Astrocyte (in vitro differentiated cells and primary cell): ENCODE measurements around the gene JAGN1. TPM values are rescaled to one million over a fixed set of nuclear protein-coding genes. Genes with fewer than 3 reads are reported as not detected.

Source experiments
- DNase-seq: peaks from one replicate; pipeline ENCODE4 v3.0.0-alpha.2; 2010; ENCODE audit warnings: low read depth
- FAIRE-seq: peaks from 2 replicates; lab custom pipeline; 2011; peaks lifted over from hg19 to GRCh38; lab: Jason Lieb, UNC
- H2AFZ ChIP-seq: 2 replicates; pipeline ENCODE4 v1.6.0; 2012; ENCODE audit warnings: low read depth, low read length, inconsistent platforms
- H3K27ac ChIP-seq: 2 replicates; pipeline ENCODE4 v1.5.1; 2011; ENCODE audit warnings: low read depth, low read length, inconsistent platforms
- H3K27me3 ChIP-seq: 2 replicates; pipeline ENCODE4 v1.6.0; 2011; ENCODE audit warnings: low read length, inconsistent platforms; ENCODE audit not compliant: insufficient read depth
- H3K36me3 ChIP-seq: 2 replicates; pipeline ENCODE4 v1.5.1; 2011; ENCODE audit warnings: low read length, inconsistent platforms; ENCODE audit not compliant: insufficient read depth
- H3K4me1 ChIP-seq: 2 replicates; pipeline ENCODE4 v1.5.1; 2011; ENCODE audit warnings: low read length, inconsistent platforms; ENCODE audit not compliant: insufficient read depth
- H3K4me2 ChIP-seq: 2 replicates; pipeline ENCODE4 v1.6.0; 2012; ENCODE audit warnings: low read length, inconsistent platforms
- H3K4me3 ChIP-seq: 2 replicates; pipeline ENCODE4 v1.5.1; 2011; ENCODE audit warnings: low read depth, mild to moderate bottlenecking, low read length, inconsistent platforms; ENCODE audit not compliant: insufficient read depth
- H3K79me2 ChIP-seq: 2 replicates; pipeline ENCODE4 v1.6.0; 2012; ENCODE audit warnings: mild to moderate bottlenecking, low read length, inconsistent platforms; ENCODE audit not compliant: insufficient read depth
- H3K9ac ChIP-seq: 2 replicates; pipeline ENCODE4 v1.6.0; 2012; ENCODE audit warnings: mild to moderate bottlenecking, low read length, inconsistent platforms
- H3K9me3 ChIP-seq: 2 replicates; pipeline ENCODE4 v1.5.1; 2012; ENCODE audit warnings: low read depth, mild to moderate bottlenecking, low read length, inconsistent platforms; ENCODE audit not compliant: insufficient read depth
- H4K20me1 ChIP-seq: 2 replicates; pipeline ENCODE4 v1.6.0; 2012; ENCODE audit warnings: low read length, inconsistent platforms; ENCODE audit not compliant: insufficient read depth
- H3K27ac Mint-ChIP-seq: one replicate; pipeline ENCODE4 v1.8.0; 2021; ENCODE audit warnings: mild to moderate bottlenecking, mixed read lengths; ENCODE audit not compliant: unreplicated experiment
- H3K27me3 Mint-ChIP-seq: one replicate; pipeline ENCODE4 v1.8.0; 2021; ENCODE audit warnings: low read depth, mixed read lengths; ENCODE audit not compliant: unreplicated experiment
- H3K36me3 Mint-ChIP-seq: one replicate; pipeline ENCODE4 v1.8.0; 2021; ENCODE audit warnings: low read depth, mixed read lengths; ENCODE audit not compliant: unreplicated experiment
- H3K4me1 Mint-ChIP-seq: one replicate; pipeline ENCODE4 v1.8.0; 2021; ENCODE audit warnings: low read depth, mixed read lengths; ENCODE audit not compliant: unreplicated experiment
- H3K4me3 Mint-ChIP-seq: one replicate; pipeline ENCODE4 v1.8.0; 2021; ENCODE audit warnings: mild to moderate bottlenecking, moderate library complexity, mixed read lengths; ENCODE audit not compliant: unreplicated experiment
- H3K9me3 Mint-ChIP-seq: one replicate; pipeline ENCODE4 v1.8.0; 2021; ENCODE audit warnings: mild to moderate bottlenecking, mixed read lengths; ENCODE audit not compliant: unreplicated experiment
- EZH2 ChIP-seq: IDR thresholded peaks from 2 replicates; pipeline ENCODE4 v1.6.1; 2012; ENCODE audit warnings: mild to moderate bottlenecking, low read length, inconsistent platforms; ENCODE audit not compliant: insufficient read depth
- total RNA-seq: library from RNA; stranded (reverse); gene quantifications from 2 replicates; pipeline ENCODE4 v1.2.1, GENCODE V29; 2021
- TF ChIP-seq, protein P1 (sequence below): IDR thresholded peaks from 2 replicates; pipeline ENCODE4 v1.5.1; 2011; ENCODE audit warnings: low read depth, mild to moderate bottlenecking, inconsistent platforms, low read length, moderate library complexity; ENCODE audit not compliant: insufficient read depth

JAGN1 gene
- total RNA-seq, 1 donor from 2014 or later, result 31.7 TPM

DNA sequence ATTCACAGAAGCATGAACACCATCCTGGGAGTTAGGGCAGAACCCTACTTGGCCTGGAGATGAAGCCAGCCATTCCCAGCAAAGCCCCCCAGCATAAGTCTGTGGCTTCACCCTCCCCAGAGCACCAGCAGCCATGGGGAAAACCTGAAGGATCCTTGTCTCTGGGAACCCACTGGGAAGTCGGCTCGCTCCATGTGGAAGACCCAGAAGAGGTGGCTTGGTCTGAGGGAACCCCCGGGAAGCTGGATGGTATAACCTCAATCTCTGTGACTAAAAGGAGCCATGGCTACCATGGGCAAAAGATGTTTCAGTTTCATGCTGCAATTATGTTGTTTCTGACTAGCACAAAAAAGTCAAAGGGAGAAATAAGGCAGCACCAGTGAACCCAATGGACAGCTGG lies 34.8 kb upstream of the JAGN1 start:
- H3K4me1 ChIP-seq, result no peaks in the 10 kb centered on the region
- H3K4me3 ChIP-seq, result no peak overlapping the region
- H3K4me2 ChIP-seq, result no peak overlapping the region
- no peak overlapping the region for H3K4me3 Mint-ChIP-seq
- no peaks in the 10 kb centered on the region for H3K79me2 ChIP-seq
- no peaks in the 10 kb centered on the region for H3K4me1 Mint-ChIP-seq
- no peak for DNase-seq
- H3K27me3 ChIP-seq, result peaks cover 17% of the 10 kb centered on the region
- no peak overlapping the region for H3K9ac ChIP-seq
- no peak overlapping the region for H3K27ac ChIP-seq
- H2AFZ ChIP-seq, result no peak overlapping the region
- no peaks in the 10 kb centered on the region for H3K9me3 Mint-ChIP-seq
- TF ChIP-seq EZH2, result no peak
- TF ChIP-seq, protein P1, sequence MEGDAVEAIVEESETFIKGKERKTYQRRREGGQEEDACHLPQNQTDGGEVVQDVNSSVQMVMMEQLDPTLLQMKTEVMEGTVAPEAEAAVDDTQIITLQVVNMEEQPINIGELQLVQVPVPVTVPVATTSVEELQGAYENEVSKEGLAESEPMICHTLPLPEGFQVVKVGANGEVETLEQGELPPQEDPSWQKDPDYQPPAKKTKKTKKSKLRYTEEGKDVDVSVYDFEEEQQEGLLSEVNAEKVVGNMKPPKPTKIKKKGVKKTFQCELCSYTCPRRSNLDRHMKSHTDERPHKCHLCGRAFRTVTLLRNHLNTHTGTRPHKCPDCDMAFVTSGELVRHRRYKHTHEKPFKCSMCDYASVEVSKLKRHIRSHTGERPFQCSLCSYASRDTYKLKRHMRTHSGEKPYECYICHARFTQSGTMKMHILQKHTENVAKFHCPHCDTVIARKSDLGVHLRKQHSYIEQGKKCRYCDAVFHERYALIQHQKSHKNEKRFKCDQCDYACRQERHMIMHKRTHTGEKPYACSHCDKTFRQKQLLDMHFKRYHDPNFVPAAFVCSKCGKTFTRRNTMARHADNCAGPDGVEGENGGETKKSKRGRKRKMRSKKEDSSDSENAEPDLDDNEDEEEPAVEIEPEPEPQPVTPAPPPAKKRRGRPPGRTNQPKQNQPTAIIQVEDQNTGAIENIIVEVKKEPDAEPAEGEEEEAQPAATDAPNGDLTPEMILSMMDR, result no peak
- peaks cover 11% of the 10 kb centered on the region for H3K27me3 Mint-ChIP-seq
- H3K36me3 ChIP-seq, result no peaks in the 10 kb centered on the region
- no peak for FAIRE-seq
- no peak overlapping the region for H3K27ac Mint-ChIP-seq
- no peaks in the 10 kb centered on the region for H4K20me1 ChIP-seq
- H3K36me3 Mint-ChIP-seq, result no peaks in the 10 kb centered on the region
- no peaks in the 10 kb centered on the region for H3K9me3 ChIP-seq

DNA sequence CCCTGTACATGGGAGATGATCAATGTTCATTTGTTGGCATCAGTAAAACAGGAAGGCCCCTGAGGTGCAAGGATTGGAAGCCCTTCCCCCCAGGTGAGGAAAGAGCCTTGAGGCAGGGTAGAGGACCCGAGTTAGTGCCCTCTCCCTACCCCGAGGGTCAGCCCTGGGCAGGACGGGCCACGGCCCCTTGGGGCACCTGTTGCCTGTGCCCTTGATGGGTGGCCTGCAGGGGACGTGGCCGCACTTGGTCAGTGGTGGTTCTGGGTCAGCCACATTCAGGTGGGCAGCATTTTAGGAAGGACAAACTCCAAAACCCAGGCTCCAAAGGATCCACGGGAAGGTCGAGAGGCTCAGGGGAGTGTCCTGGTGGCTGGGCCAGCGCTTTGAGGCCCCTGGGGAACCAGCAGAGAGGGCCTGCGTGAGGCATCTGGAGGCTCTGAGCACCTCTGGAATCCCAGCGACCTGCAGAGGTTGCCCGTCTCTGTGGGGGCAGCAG lies 30.8 kb upstream of the JAGN1 start:
- H3K9ac ChIP-seq, result no peak overlapping the region
- H2AFZ ChIP-seq, result no peak overlapping the region
- H3K27ac Mint-ChIP-seq, result no peak overlapping the region

DNA sequence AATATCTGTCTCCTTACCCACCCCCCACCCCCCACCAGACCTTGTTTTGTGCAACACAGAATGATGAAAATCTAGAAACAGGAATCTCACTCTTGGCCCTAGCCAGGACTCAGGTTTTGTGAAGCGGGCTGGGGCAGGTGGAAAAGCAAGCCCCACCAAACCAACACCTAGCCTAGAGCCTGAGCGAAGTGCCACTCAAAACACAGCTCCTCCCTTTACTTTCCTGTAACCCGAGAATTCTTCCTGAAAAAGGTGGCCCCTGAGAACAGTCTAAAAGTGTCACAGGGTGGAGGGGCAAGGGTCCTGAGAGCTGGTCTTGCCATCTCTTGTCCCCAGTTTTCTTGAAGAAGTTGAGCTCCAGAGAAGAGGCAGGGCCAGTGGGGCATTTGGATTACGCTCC lies 29.2 kb upstream of the JAGN1 start:
- H3K4me3 ChIP-seq, result no peak overlapping the region
- H3K27ac Mint-ChIP-seq, result no peak overlapping the region

More for the DNA sequence above, 30.8 kb upstream of the JAGN1 start:
- Histone ChIP-seq H3K4me1 (peaks cover 6% of the 10 kb centered on the region), H3K27ac (no peak overlapping the region), H4K20me1 (no peaks in the 10 kb centered on the region), H3K4me2 (no peak overlapping the region), H3K79me2 (no peaks in the 10 kb centered on the region), H3K4me3 (no peak overlapping the region), H3K9me3 (no peaks in the 10 kb centered on the region), H3K36me3 (no peaks in the 10 kb centered on the region), H3K27me3 (no peaks in the 10 kb centered on the region)
- FAIRE-seq, result no peak
- Mint-ChIP-seq H3K27me3 (peaks cover 7% of the 10 kb centered on the region), H3K4me3 (no peak overlapping the region), H3K36me3 (no peaks in the 10 kb centered on the region), H3K9me3 (no peaks in the 10 kb centered on the region), H3K4me1 (peaks cover 6% of the 10 kb centered on the region)
- no peak for DNase-seq
- TF ChIP-seq EZH2, result no peak
- TF ChIP-seq, protein P1, result no peak

More for the DNA sequence above, 29.2 kb upstream of the JAGN1 start:
- Mint-ChIP-seq H3K9me3 (no peaks in the 10 kb centered on the region), H3K4me3 (no peak overlapping the region), H3K4me1 (peaks cover 7% of the 10 kb centered on the region), H3K27me3 (peaks cover 7% of the 10 kb centered on the region), H3K36me3 (no peaks in the 10 kb centered on the region)
- no peak overlapping the region for H3K27ac ChIP-seq
- no peaks in the 10 kb centered on the region for H3K36me3 ChIP-seq
- H3K9ac ChIP-seq, result no peak overlapping the region
- DNase-seq (no peak), FAIRE-seq (no peak)
- no peaks in the 10 kb centered on the region for H4K20me1 ChIP-seq
- H3K79me2 ChIP-seq, result no peaks in the 10 kb centered on the region
- peaks cover 9% of the 10 kb centered on the region for H3K4me1 ChIP-seq
- no peak for TF ChIP-seq EZH2
- TF ChIP-seq, protein P1, result no peak
- no peak overlapping the region for H3K4me2 ChIP-seq
- H3K9me3 ChIP-seq, result no peaks in the 10 kb centered on the region
- H2AFZ ChIP-seq, result no peak overlapping the region
- no peaks in the 10 kb centered on the region for H3K27me3 ChIP-seq
